Peyer's patch (tissue), 4 donors: ENCODE results near the gene EDN2. TPM values are rescaled to one million over a fixed set of nuclear protein-coding genes. Genes with fewer than 3 reads are reported as not detected.

ENCODE experiments used
- DNase-seq, 3 donors: peaks; one replicate each; pipeline ENCODE4 v3.0.0-alpha.2; 2017 to 2019
- H3K27ac ChIP-seq, 4 donors: fragments of 200-600 bp; sonication (generic); one replicate each; pipeline ENCODE4 v1.5.1; 2016 to 2019
- H3K27me3 ChIP-seq, 2 donors: fragments of 200-600 bp; sonication (generic); one replicate each; pipeline ENCODE4 v1.5.1; 2019
- H3K36me3 ChIP-seq, 3 donors: fragments of 200-600 bp; sonication (generic); one replicate each; pipeline ENCODE4 v1.5.1; 2016 to 2019
- H3K4me1 ChIP-seq, 4 donors: fragments of 200-600 bp; sonication (generic); one replicate each; pipeline ENCODE4 v1.5.1; 2016 to 2019
- H3K4me3 ChIP-seq, 4 donors: fragments of 200-600 bp; sonication (generic); 1 replicate in 3 of 4; 2 replicates in 1 of 4; pipeline ENCODE4 v1.5.1; 2016 to 2019; ENCODE audit warnings: mild to moderate bottlenecking in 1 of 4
- H3K9me3 ChIP-seq, 4 donors: fragments of 200-600 bp; sonication (generic); one replicate each; pipeline ENCODE4 v1.5.1; 2016 to 2019; ENCODE audit warnings: mild to moderate bottlenecking in 1 of 4
- CTCF ChIP-seq, 6 experiments: fragments of 450-650 bp in 4 of 6; fragments of 200-600 bp in 2 of 6; sonication (generic) in 1 of 6; IDR thresholded peaks; one replicate each; pipeline ENCODE4 v1.5.1; 2017 to 2019; ENCODE audit warnings: antibody characterized with exemption in 6 of 6, mild to moderate bottlenecking in 3 of 6, moderate library complexity in 1 of 6
- POLR2A ChIP-seq, 2 donors: fragments of 450-650 bp; IDR thresholded peaks; one replicate each; pipeline ENCODE4 v1.5.1; 2017; ENCODE audit warnings: antibody characterized with exemption in 2 of 2, mild to moderate bottlenecking in 2 of 2, moderate library complexity in 2 of 2
- total RNA-seq, 4 donors: library from RNA; depleted of rRNA; stranded (reverse); fragments of >200 nt; gene quantifications; one replicate each; pipeline ENCODE4 v1.1.0, GENCODE V29; 2016

Gene EDN2
- total RNA-seq, 4 donors from 2014 or later, result 43.2 to 75.0 (median 49.1) TPM; not detected in 1

- Histone ChIP-seq H3K27ac (peak overlapping the region in 1 of 4 donors; percentile 84), H3K36me3 (no peaks in the 10 kb centered on the region), H3K4me1 (peaks cover 0 to 59% (median 11%) of the 10 kb centered on the region in 4 donors), H3K27me3 (no peaks in the 10 kb centered on the region), H3K4me3 (no peak overlapping the region), H3K9me3 (no peaks in the 10 kb centered on the region)
- peak in 1 of 3 donors; percentile 34 for DNase-seq
- no peak for TF ChIP-seq POLR2A (IDR thresholded peaks at IDR 0.05)
- TF ChIP-seq CTCF (IDR thresholded peaks at IDR 0.05), result no peak
Measured at GRCh38 chr1:41463516-41463915, 21.0 kb downstream of the EDN2 start.

GRCh38 chr1:41462680-41463004, 21.8 kb downstream of the EDN2 start:
- Histone ChIP-seq H3K27me3 (no peaks in the 10 kb centered on the region), H3K27ac (peak overlapping the region in 3 of 4 donors; percentile 34 to 84 (median 75)), H3K9me3 (no peaks in the 10 kb centered on the region), H3K36me3 (no peaks in the 10 kb centered on the region), H3K4me1 (peaks cover 0 to 59% (median 11%) of the 10 kb centered on the region in 4 donors), H3K4me3 (no peak overlapping the region)
- DNase-seq, result no peak
- no peak for TF ChIP-seq POLR2A (IDR thresholded peaks at IDR 0.05)
- peak in 1 of 6 experiments; percentile 10 for TF ChIP-seq CTCF (IDR thresholded peaks at IDR 0.05)

GRCh38 chr1:41461790-41462679, 22.4 kb downstream of the EDN2 start:
- peak in 1 of 3 donors; percentile 60 for DNase-seq
- peak overlapping the region in 3 of 4 donors; percentile 34 to 84 (median 75) for H3K27ac ChIP-seq
- H3K4me1 ChIP-seq, result peaks cover 0 to 59% (median 8%) of the 10 kb centered on the region in 4 donors

GRCh38 chr1:41456847-41457540, 27.5 kb downstream of the EDN2 start:
- H3K4me3 ChIP-seq, result no peak overlapping the region
- H3K27me3 ChIP-seq, result no peaks in the 10 kb centered on the region
- H3K9me3 ChIP-seq, result no peaks in the 10 kb centered on the region
- no peak for DNase-seq
- peaks cover 0 to 47% (median 11%) of the 10 kb centered on the region in 4 donors for H3K4me1 ChIP-seq
- H3K36me3 ChIP-seq, result no peaks in the 10 kb centered on the region
- H3K27ac ChIP-seq, result no peak overlapping the region
- TF ChIP-seq CTCF (IDR thresholded peaks at IDR 0.05) (no peak), POLR2A (IDR thresholded peaks at IDR 0.05) (no peak)

More at GRCh38 chr1:41461790-41462679, 22.4 kb downstream of the EDN2 start:
- peak in 1 of 2 donors; percentile 37 for TF ChIP-seq POLR2A (IDR thresholded peaks at IDR 0.05)
- TF ChIP-seq CTCF (IDR thresholded peaks at IDR 0.05), result no peak
- Histone ChIP-seq H3K36me3 (no peaks in the 10 kb centered on the region), H3K4me3 (no peak overlapping the region), H3K9me3 (no peaks in the 10 kb centered on the region), H3K27me3 (no peaks in the 10 kb centered on the region)

- Histone ChIP-seq H3K4me1 (peaks cover 0 to 36% (median 8%) of the 10 kb centered on the region in 4 donors), H3K4me3 (no peak overlapping the region), H3K27me3 (no peaks in the 10 kb centered on the region), H3K27ac (no peak overlapping the region), H3K9me3 (no peaks in the 10 kb centered on the region), H3K36me3 (no peaks in the 10 kb centered on the region)
- DNase-seq, result peak in 1 of 3 donors; percentile 49
- TF ChIP-seq POLR2A (IDR thresholded peaks at IDR 0.05) (no peak), CTCF (IDR thresholded peaks at IDR 0.05) (no peak)
Measured at GRCh38 chr1:41455479-41456332, 28.8 kb downstream of the EDN2 start.
